Hepatocyte (in vitro differentiated cells): ENCODE measurements around the gene MEIS2. TPM values are rescaled to one million over a fixed set of nuclear protein-coding genes. Genes with fewer than 3 reads are reported as not detected.

Experiments
- DNase-seq: peaks from one replicate; pipeline ENCODE4 v3.0.0-alpha.2; 2016; ENCODE audit warnings: low spot score
- H2AFZ ChIP-seq: fragments of 200-600 bp; sonication (generic); 2 replicates; pipeline ENCODE4 v1.6.0; 2016; ENCODE audit warnings: antibody characterized with exemption, mild to moderate bottlenecking
- H3K27ac ChIP-seq: fragments of 200-600 bp; sonication (generic); 2 replicates; pipeline ENCODE4 v1.5.1; 2016; ENCODE audit warnings: mild to moderate bottlenecking
- H3K27me3 ChIP-seq: fragments of 200-600 bp; sonication (generic); 2 replicates; pipeline ENCODE4 v1.6.1; 2016
- H3K36me3 ChIP-seq: fragments of 200-600 bp; sonication (generic); replicated peaks from 2 replicates; pipeline ENCODE4 v1.5.1; 2016; ENCODE audit warnings: low read depth; ENCODE audit not compliant: insufficient read depth
- H3K4me1 ChIP-seq: fragments of 200-600 bp; sonication (generic); 2 replicates; pipeline ENCODE4 v1.5.1; 2016; ENCODE audit warnings: mild to moderate bottlenecking, moderate library complexity; ENCODE audit not compliant: insufficient read depth
- H3K4me2 ChIP-seq: fragments of 200-600 bp; sonication (generic); 2 replicates; pipeline ENCODE4 v1.6.0; 2016
- H3K4me3 ChIP-seq: fragments of 200-600 bp; sonication (generic); 2 replicates; pipeline ENCODE4 v1.5.1; 2016; ENCODE audit warnings: mild to moderate bottlenecking
- H3K79me2 ChIP-seq: fragments of 200-600 bp; sonication (generic); 2 replicates; pipeline ENCODE4 v1.6.0; 2017; ENCODE audit warnings: mild to moderate bottlenecking
- H3K9me2 ChIP-seq: fragments of 200-600 bp; sonication (generic); replicated peaks from 2 replicates; pipeline ENCODE4 v1.6.0; 2017; ENCODE audit warnings: mild to moderate bottlenecking; ENCODE audit not compliant: insufficient read depth
- H3K9me3 ChIP-seq: fragments of 200-600 bp; sonication (generic); 2 replicates; pipeline ENCODE4 v1.5.1; 2016; ENCODE audit warnings: low read depth, mild to moderate bottlenecking
- H4K20me1 ChIP-seq: fragments of 200-600 bp; sonication (generic); 2 replicates; pipeline ENCODE4 v1.6.0; 2016; ENCODE audit warnings: mild to moderate bottlenecking; ENCODE audit not compliant: insufficient read depth, poor library complexity, severe bottlenecking
- CTCF ChIP-seq: fragments of 200-600 bp; sonication (generic); IDR thresholded peaks from 2 replicates; pipeline ENCODE4 v1.5.1; 2016; ENCODE audit warnings: antibody characterized with exemption, mild to moderate bottlenecking; ENCODE audit not compliant: poor library complexity
- EZH2 ChIP-seq: fragments of 200-600 bp; sonication (generic); IDR thresholded peaks from 2 replicates; pipeline ENCODE4 v1.6.1; 2016; ENCODE audit warnings: antibody characterized with exemption, mild to moderate bottlenecking, borderline replicate concordance
- EZH2phosphoT487 ChIP-seq: fragments of 200-600 bp; sonication (generic); IDR thresholded peaks from one replicate; pipeline ENCODE4 v1.6.1; 2018; ENCODE audit warnings: antibody characterized with exemption, mild to moderate bottlenecking, low read depth, moderate library complexity; ENCODE audit not compliant: unreplicated experiment, severe bottlenecking
- WGBS: methylation state at CpG from one replicate; pipeline ENCODE4 v1.1.6; 2016; ENCODE audit warnings: low lambda C conversion rate; ENCODE audit errors: missing lambda C conversion rate; 5-methylcytosine and 5-hydroxymethylcytosine counted together
- polyA plus RNA-seq: library from polyadenylated mRNA; unstranded; fragments of >200 nt; fragmentation: Nextera tagmentation; extraction: Ambion mirVana; gene quantifications from 2 replicates; pipeline ENCODE4 v1.2.1, GENCODE V29; 2016
- total RNA-seq: library from RNA; depleted of rRNA; stranded (reverse); fragments of >200 nt; gene quantifications from 2 replicates; pipeline ENCODE4 v1.2.3, GENCODE V29; 2014

The MEIS2 gene
- total and polyA plus RNA-seq, 2 experiments from 2014 or later: 20.6 to 33.5 TPM

- no peaks in the 10 kb centered on the region for H3K36me3 ChIP-seq
- H3K4me1 ChIP-seq: no peaks in the 10 kb centered on the region
- peak overlapping the region; percentile 41 for H3K4me2 ChIP-seq
- no peaks in the 10 kb centered on the region for H4K20me1 ChIP-seq
- H3K4me3 ChIP-seq: no peak overlapping the region
- no peak overlapping the region for H2AFZ ChIP-seq
- H3K9me3 ChIP-seq: no peaks in the 10 kb centered on the region
- H3K9me2 ChIP-seq: no peaks in the 10 kb centered on the region
- H3K79me2 ChIP-seq: no peaks in the 10 kb centered on the region
- no peak for DNase-seq
- H3K27ac ChIP-seq: no peak overlapping the region
- WGBS: 32% methylated on average over 2 of the region's 2 CpGs
- peaks cover 6% of the 10 kb centered on the region for H3K27me3 ChIP-seq
- TF ChIP-seq CTCF (no peak), EZH2 (no peak), EZH2phosphoT487 (no peak)
Measured at GRCh38 chr15:36960179-36960946, 140.0 kb downstream of the MEIS2 start.

- peak overlapping the region; percentile 41 for H3K4me2 ChIP-seq
- TF ChIP-seq CTCF (no peak), EZH2phosphoT487 (no peak), EZH2 (no peak)
- no peak overlapping the region for H3K27ac ChIP-seq
- H3K4me1 ChIP-seq: no peaks in the 10 kb centered on the region
- H3K79me2 ChIP-seq: no peaks in the 10 kb centered on the region
- H3K9me3 ChIP-seq: no peaks in the 10 kb centered on the region
- H3K4me3 ChIP-seq: no peak overlapping the region
- no peak overlapping the region for H2AFZ ChIP-seq
- DNase-seq: no peak
- H4K20me1 ChIP-seq: no peaks in the 10 kb centered on the region
- H3K36me3 ChIP-seq: no peaks in the 10 kb centered on the region
- H3K27me3 ChIP-seq: peaks cover 6% of the 10 kb centered on the region
- no peaks in the 10 kb centered on the region for H3K9me2 ChIP-seq
Measured at GRCh38 chr15:36959746-36960145, 140.6 kb downstream of the MEIS2 start.

- Histone ChIP-seq H3K36me3 (no peaks in the 10 kb centered on the region), H3K9me3 (no peaks in the 10 kb centered on the region), H3K4me3 (no peak overlapping the region), H3K27ac (no peak overlapping the region), H4K20me1 (no peaks in the 10 kb centered on the region), H3K27me3 (no peaks in the 10 kb centered on the region), H3K4me1 (no peaks in the 10 kb centered on the region), H3K4me2 (no peak overlapping the region), H2AFZ (no peak overlapping the region), H3K79me2 (no peaks in the 10 kb centered on the region), H3K9me2 (no peaks in the 10 kb centered on the region)
- no peak for TF ChIP-seq CTCF
- TF ChIP-seq EZH2: no peak
- 97% methylated on average over 1 of the region's 1 CpG for whole genome bisulfite sequencing
- no peak for DNase-seq
Measured at GRCh38 chr15:36958606-36959005, 141.7 kb downstream of the MEIS2 start.

- Histone ChIP-seq H3K27ac (no peak overlapping the region), H3K4me2 (no peak overlapping the region), H4K20me1 (no peaks in the 10 kb centered on the region), H2AFZ (no peak overlapping the region), H3K9me2 (no peaks in the 10 kb centered on the region), H3K9me3 (no peaks in the 10 kb centered on the region), H3K4me3 (no peak overlapping the region), H3K36me3 (no peaks in the 10 kb centered on the region), H3K27me3 (peaks cover 4% of the 10 kb centered on the region), H3K4me1 (no peaks in the 10 kb centered on the region), H3K79me2 (peaks cover 2% of the 10 kb centered on the region)
- 90% methylated on average over 1 of the region's 1 CpG for WGBS
- TF ChIP-seq CTCF: no peak
- DNase-seq: no peak
Measured at GRCh38 chr15:36954486-36954885, 145.9 kb downstream of the MEIS2 start.
